A549 (cell line): Measurements from ENCODE around the gene SH3RF3. TPM values are rescaled to one million over a fixed set of nuclear protein-coding genes. Genes with fewer than 3 reads are reported as not detected.

Source experiments
- ATAC-seq, 2 experiments: fragments of 200-7000 bp in 1 of 2; fragments of >200 bp in 1 of 2; cut with Nextera tagmentation in 1 of 2; cut with Tn5 transposase in 1 of 2; 3 replicates each; pipeline versions ENCODE4 v1.8.0 to v1.9.1; 2018 to 2020; ENCODE audit warnings: mild to moderate bottlenecking in 1 of 2, moderate library complexity in 1 of 2
- CTCF ChIA-PET: fragments of 300-600 bp; sonication (Branson Sonifier 250); formaldehyde crosslinking; extraction: SDS; loops from one replicate; lab custom pipeline; 2021; ENCODE audit warnings: antibody characterized with exemption, inconsistent platforms; lab: Yijun Ruan, JAX
- POLR2A ChIA-PET: fragments of 350-600 bp; formaldehyde crosslinking; extraction: SDS; loops from one replicate; lab custom pipeline; 2021; ENCODE audit warnings: antibody characterized with exemption, inconsistent platforms; lab: Yijun Ruan, JAX
- DNase-seq, 2 experiments: peaks; one replicate each; pipeline versions ENCODE4 v3.0.0 to v3.0.0-alpha.2; 2011 to 2016; ENCODE audit warnings: low read depth in 1 of 2, low spot score in 1 of 2
- FAIRE-seq: peaks from 2 replicates; lab custom pipeline; 2011; peaks lifted over from hg19 to GRCh38; lab: Jason Lieb, UNC
- H3K27ac ChIP-seq, 2 experiments: fragments of >200 bp; sonication (Bioruptor Twin); formaldehyde crosslinking; 3 replicates each; pipeline ENCODE4 v1.5.1; 2016 to 2017
- H3K4me1 ChIP-seq: fragments of >200 bp; sonication (Bioruptor Twin); formaldehyde crosslinking; 3 replicates; pipeline ENCODE4 v1.6.1; 2016
- H3K4me2 ChIP-seq: fragments of >200 bp; sonication (Bioruptor Twin); formaldehyde crosslinking; 3 replicates; pipeline ENCODE4 v1.6.1; 2016
- H3K4me3 ChIP-seq: fragments of >200 bp; sonication (Bioruptor Twin); formaldehyde crosslinking; 3 replicates; pipeline ENCODE4 v1.5.1; 2016
- H3K9me3 ChIP-seq: fragments of >200 bp; sonication (Bioruptor Twin); formaldehyde crosslinking; 3 replicates; pipeline ENCODE4 v1.6.1; 2016
- CBX2 ChIP-seq: fragments of 200-600 bp; sonication (generic); IDR thresholded peaks from 2 replicates; pipeline ENCODE4 v1.6.1; 2016; ENCODE audit warnings: low read depth, mild to moderate bottlenecking, borderline replicate concordance
- CBX8 ChIP-seq: fragments of 200-600 bp; sonication (generic); IDR thresholded peaks from 2 replicates; pipeline ENCODE4 v1.6.1; 2016
- CHD2 ChIP-seq: fragments of 150-350 bp; IDR thresholded peaks from 2 replicates; pipeline ENCODE4 v1.6.1; 2014; ENCODE audit warnings: low read length; ENCODE audit not compliant: partially characterized antibody
- EHF ChIP-seq: fragments of 250-450 bp; sonication (Bioruptor Pico); IDR thresholded peaks from 2 replicates; pipeline ENCODE4 v1.5.0; 2020; ENCODE audit warnings: mild to moderate bottlenecking
- ESRRA ChIP-seq: fragments of 150-350 bp; IDR thresholded peaks from 2 replicates; pipeline ENCODE4 v1.6.1; 2014; ENCODE audit warnings: mild to moderate bottlenecking, low read length, borderline replicate concordance
- HOXB5 ChIP-seq: fragments of 250-450 bp; sonication (Bioruptor Pico); IDR thresholded peaks from 2 replicates; pipeline ENCODE4 v1.5.0; 2020; ENCODE audit warnings: mild to moderate bottlenecking, moderate library complexity
- JUNB ChIP-seq: fragments of >200 bp; sonication (Bioruptor Twin); formaldehyde crosslinking; IDR thresholded peaks from 2 replicates; pipeline ENCODE4 v1.6.1; 2016
- MAZ ChIP-seq: fragments of 150-350 bp; IDR thresholded peaks from 2 replicates; pipeline ENCODE4 v1.6.1; 2014; ENCODE audit warnings: antibody characterized with exemption, low read depth, low read length, borderline replicate concordance
- NFE2L2 ChIP-seq: fragments of 150-350 bp; conservative IDR thresholded peaks from 2 replicates; pipeline ENCODE4 v1.6.1; 2014; ENCODE audit warnings: low read length
- POLR2AphosphoS2 ChIP-seq: conservative IDR thresholded peaks from 2 replicates; pipeline ENCODE4 v1.6.1; 2012; ENCODE audit warnings: low read length, improper control_type of control experiment, inconsistent platforms
- RARB ChIP-seq: fragments of 250-450 bp; sonication (Bioruptor Pico); IDR thresholded peaks from 2 replicates; pipeline ENCODE4 v1.8.0; 2021; ENCODE audit warnings: mild to moderate bottlenecking, moderate library complexity
- TP53 ChIP-seq: fragments of 250-450 bp; sonication (Bioruptor Pico); IDR thresholded peaks from 2 replicates; pipeline ENCODE4 v1.5.0; 2021; ENCODE audit warnings: mild to moderate bottlenecking, moderate library complexity
- ZFP36 ChIP-seq: fragments of 450-650 bp; IDR thresholded peaks from 2 replicates; pipeline ENCODE4 v1.6.1; 2014; ENCODE audit warnings: borderline replicate concordance; ENCODE audit not compliant: partially characterized antibody
- ZNF302 ChIP-seq: fragments of 250-450 bp; sonication (Bioruptor Pico); IDR thresholded peaks from 2 replicates; pipeline ENCODE4 v1.9.0; 2021; ENCODE audit warnings: inconsistent platforms, mild to moderate bottlenecking, moderate library complexity
- ZSCAN20 ChIP-seq: fragments of 250-450 bp; sonication (Bioruptor Pico); IDR thresholded peaks from 2 replicates; pipeline ENCODE4 v1.8.0; 2022; ENCODE audit warnings: mild to moderate bottlenecking, moderate library complexity
- WGBS: methylation state at CpG from one replicate; pipeline ENCODE4 v1.1.6; 2017; ENCODE audit errors: missing lambda C conversion rate; 5-methylcytosine and 5-hydroxymethylcytosine counted together
- polyA plus RNA-seq, 4 experiments: library from polyadenylated mRNA; depleted of rRNA in 3 of 4; stranded (reverse); fragments of >200 nt; fragmentation: RNase III in 1 of 4; extraction: RNeasy Plus Mini Kit Qiagen cat#74134 plus additional on column Dnase treatment in 1 of 4; gene quantifications; 2 replicates in 3 of 4; 3 replicates in 1 of 4; pipeline ENCODE4 v1.2.3, GENCODE V29; 2011 to 2017
- TF ChIP-seq, protein P1 (sequence below): fragments of >200 bp; sonication (Bioruptor Twin); formaldehyde crosslinking; IDR thresholded peaks from 3 replicates; pipeline ENCODE4 v1.5.1; 2016
- TF ChIP-seq, protein P2 (sequence below): fragments of 150-350 bp; IDR thresholded peaks from 2 replicates; pipeline ENCODE4 v1.6.1; 2014; ENCODE audit warnings: low read depth, mild to moderate bottlenecking, low read length
- TF ChIP-seq, protein P3 (sequence below): IDR thresholded peaks from 2 replicates; pipeline ENCODE4 v1.6.1; 2012; ENCODE audit warnings: low read depth, borderline replicate concordance
- TF ChIP-seq, protein P4 (sequence below): fragments of 250-450 bp; sonication (Bioruptor Pico); IDR thresholded peaks from 2 replicates; pipeline ENCODE4 v1.5.0; 2020; ENCODE audit warnings: low read depth, mild to moderate bottlenecking, moderate library complexity
- TF ChIP-seq, protein P5 (sequence below): IDR thresholded peaks from 2 replicates; pipeline ENCODE4 v1.6.1; 2012
- TF ChIP-seq, protein P6 (sequence below): IDR thresholded peaks from 2 replicates; pipeline ENCODE4 v1.6.1; 2012

SH3RF3 gene
- polyA plus RNA-seq, 2 of the 4 experiments (the other 2 are of a cell fraction): 0.04 to 0.21 TPM

DNA sequence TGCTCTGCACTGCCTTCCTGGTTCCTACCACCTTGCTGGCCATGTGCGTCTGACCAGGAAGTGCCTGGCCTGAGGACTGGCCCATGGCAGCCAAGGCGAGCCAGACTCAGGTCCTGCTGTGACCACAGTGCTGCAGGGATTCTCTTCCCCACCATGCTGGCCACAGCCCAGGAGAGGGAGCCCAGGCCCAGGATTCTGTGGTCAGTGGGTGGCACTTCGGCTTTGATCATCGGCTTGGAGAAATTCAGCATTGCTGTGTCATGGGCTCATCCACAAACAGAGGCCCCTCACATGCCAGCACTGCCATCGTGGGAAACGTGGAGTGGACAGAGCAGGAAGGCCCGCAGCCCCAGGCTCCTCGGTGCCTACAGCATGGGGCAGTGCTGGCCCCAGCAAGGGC lies 273.2 kb downstream of the SH3RF3 start:
- no peak overlapping the region for H3K27ac ChIP-seq
- POLR2A ChIA-PET: no interaction called here
- H3K9me3 ChIP-seq: no peaks in the 10 kb centered on the region
- ATAC-seq (peak in 1 of 2 experiments; percentile 33; a peak in 2 of 6 replicates), FAIRE-seq (no peak), DNase-seq (no peak)
- no peaks in the 10 kb centered on the region for H3K4me1 ChIP-seq
- CTCF ChIA-PET: interaction anchor here (2.0 kb wide), 1 partner anchor 9 kb away, joined by 5 read pairs; no protein-coding TSS in a partner anchor
- H3K4me2 ChIP-seq: no peak overlapping the region
- H3K4me3 ChIP-seq: no peak overlapping the region
- WGBS: 49% methylated on average over 4 of the region's 8 CpGs
- TF ChIP-seq, protein P1, sequence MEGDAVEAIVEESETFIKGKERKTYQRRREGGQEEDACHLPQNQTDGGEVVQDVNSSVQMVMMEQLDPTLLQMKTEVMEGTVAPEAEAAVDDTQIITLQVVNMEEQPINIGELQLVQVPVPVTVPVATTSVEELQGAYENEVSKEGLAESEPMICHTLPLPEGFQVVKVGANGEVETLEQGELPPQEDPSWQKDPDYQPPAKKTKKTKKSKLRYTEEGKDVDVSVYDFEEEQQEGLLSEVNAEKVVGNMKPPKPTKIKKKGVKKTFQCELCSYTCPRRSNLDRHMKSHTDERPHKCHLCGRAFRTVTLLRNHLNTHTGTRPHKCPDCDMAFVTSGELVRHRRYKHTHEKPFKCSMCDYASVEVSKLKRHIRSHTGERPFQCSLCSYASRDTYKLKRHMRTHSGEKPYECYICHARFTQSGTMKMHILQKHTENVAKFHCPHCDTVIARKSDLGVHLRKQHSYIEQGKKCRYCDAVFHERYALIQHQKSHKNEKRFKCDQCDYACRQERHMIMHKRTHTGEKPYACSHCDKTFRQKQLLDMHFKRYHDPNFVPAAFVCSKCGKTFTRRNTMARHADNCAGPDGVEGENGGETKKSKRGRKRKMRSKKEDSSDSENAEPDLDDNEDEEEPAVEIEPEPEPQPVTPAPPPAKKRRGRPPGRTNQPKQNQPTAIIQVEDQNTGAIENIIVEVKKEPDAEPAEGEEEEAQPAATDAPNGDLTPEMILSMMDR: no peak
- TF ChIP-seq ESRRA: no peak
- TF ChIP-seq JUNB: no peak
- TF ChIP-seq POLR2AphosphoS2: no peak
- TF ChIP-seq NFE2L2: no peak
- TF ChIP-seq CBX2: no peak
- no peak for TF ChIP-seq HOXB5
- TF ChIP-seq MAZ: no peak
- no peak for TF ChIP-seq ZNF302 (CRISPR knock-in tag)
- no peak for TF ChIP-seq TP53 (CRISPR knock-in tag)
- TF ChIP-seq, protein P2, sequence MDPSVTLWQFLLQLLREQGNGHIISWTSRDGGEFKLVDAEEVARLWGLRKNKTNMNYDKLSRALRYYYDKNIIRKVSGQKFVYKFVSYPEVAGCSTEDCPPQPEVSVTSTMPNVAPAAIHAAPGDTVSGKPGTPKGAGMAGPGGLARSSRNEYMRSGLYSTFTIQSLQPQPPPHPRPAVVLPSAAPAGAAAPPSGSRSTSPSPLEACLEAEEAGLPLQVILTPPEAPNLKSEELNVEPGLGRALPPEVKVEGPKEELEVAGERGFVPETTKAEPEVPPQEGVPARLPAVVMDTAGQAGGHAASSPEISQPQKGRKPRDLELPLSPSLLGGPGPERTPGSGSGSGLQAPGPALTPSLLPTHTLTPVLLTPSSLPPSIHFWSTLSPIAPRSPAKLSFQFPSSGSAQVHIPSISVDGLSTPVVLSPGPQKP: no peak
- no peak for TF ChIP-seq EHF (CRISPR knock-in tag)
- no peak for TF ChIP-seq CBX8
- no peak for TF ChIP-seq CHD2

DNA sequence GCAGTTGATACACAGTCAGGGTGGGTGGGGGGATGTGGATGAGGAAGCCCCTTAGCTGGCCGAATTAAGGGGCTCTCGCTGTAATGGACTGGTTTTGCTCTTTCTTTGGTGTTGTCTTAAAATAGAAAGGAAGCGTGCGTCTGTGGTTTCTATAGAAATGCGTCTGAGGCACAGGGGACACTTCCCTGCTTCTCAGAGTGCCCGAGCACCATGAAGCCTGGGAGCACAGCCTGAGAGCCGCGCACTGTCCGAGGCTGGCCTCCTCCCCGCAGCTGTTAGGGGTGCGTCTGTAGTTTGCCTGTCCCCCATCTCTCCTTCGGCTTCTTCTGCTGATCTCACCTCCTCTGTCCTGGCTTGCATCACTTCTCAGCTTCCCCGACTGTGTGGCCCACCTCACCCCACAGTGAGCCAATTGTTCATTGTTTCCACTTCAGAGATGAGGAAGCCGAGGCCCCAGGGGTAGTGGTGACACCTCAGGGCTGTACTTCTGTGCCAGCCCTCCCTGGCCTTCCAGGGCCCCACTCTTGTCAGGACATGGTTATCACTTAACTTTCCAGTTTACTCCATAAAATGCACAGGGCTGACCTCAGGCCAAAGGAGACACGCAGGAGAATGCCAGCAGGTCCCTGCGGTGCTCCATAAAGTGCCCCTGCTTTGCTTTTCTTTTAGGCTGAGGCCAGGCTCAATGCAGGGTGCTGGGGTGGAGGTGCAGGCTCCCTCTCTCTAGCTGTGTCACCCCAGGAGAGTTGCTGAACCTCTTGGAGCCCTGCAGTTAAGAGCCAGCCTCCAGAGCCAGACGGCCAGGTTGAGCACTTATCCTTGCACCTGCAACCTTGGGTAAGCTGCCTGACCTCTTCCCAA lies 274.2 kb downstream of the SH3RF3 start:
- CTCF ChIA-PET: interaction anchor here (0.6 to 1.0 kb wide), 2 partner anchors 8 to 273 kb away, joined by 3 read pairs; no protein-coding TSS in a partner anchor
- H3K4me3 ChIP-seq: no peak overlapping the region
- H3K4me2 ChIP-seq: no peak overlapping the region
- ATAC-seq (no peak), FAIRE-seq (no peak), DNase-seq (no peak)
- H3K4me1 ChIP-seq: no peaks in the 10 kb centered on the region
- TF ChIP-seq, protein P3, sequence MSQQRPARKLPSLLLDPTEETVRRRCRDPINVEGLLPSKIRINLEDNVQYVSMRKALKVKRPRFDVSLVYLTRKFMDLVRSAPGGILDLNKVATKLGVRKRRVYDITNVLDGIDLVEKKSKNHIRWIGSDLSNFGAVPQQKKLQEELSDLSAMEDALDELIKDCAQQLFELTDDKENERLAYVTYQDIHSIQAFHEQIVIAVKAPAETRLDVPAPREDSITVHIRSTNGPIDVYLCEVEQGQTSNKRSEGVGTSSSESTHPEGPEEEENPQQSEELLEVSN: no peak
- POLR2A ChIA-PET: no interaction called here
- 60% methylated on average over 16 of the region's 17 CpGs for WGBS
- H3K27ac ChIP-seq: no peak overlapping the region
- H3K9me3 ChIP-seq: no peaks in the 10 kb centered on the region

DNA sequence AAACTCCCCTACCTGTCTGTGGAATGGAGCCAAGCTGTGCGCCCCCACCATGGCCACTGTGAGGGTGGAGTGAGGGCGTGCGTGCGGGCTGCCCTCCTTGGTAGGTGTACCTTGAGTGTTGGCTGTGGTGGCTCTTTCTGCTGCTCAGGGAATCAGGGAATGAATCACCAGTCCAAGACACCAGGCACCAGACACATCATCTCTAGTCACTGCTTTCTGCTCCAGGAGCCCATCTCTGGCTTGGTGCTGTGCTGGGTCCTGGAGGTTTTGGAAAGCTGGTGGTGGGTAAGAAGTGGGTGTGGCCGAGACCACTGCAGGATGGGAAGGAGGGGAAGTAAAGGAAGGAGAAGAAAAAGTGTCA lies 274.8 kb downstream of the SH3RF3 start:
- ATAC-seq (0 out of 6 replicates have a peak, but pooled peaks of 1 of the 2 experiments have one; percentile 15), DNase-seq (no peak), FAIRE-seq (no peak)
- POLR2A ChIA-PET: no interaction called here
- Histone ChIP-seq H3K27ac (no peak overlapping the region), H3K4me1 (no peaks in the 10 kb centered on the region), H3K4me2 (no peak overlapping the region), H3K4me3 (no peak overlapping the region), H3K9me3 (no peaks in the 10 kb centered on the region)
- 30% methylated on average over 2 of the region's 5 CpGs for WGBS
- CTCF ChIA-PET: interaction anchor here (0.6 to 1.0 kb wide), 2 partner anchors 9 to 272 kb away, joined by 3 read pairs; no protein-coding TSS in a partner anchor
- no peak for TF ChIP-seq ZSCAN20 (CRISPR knock-in tag)
- TF ChIP-seq, protein P4, sequence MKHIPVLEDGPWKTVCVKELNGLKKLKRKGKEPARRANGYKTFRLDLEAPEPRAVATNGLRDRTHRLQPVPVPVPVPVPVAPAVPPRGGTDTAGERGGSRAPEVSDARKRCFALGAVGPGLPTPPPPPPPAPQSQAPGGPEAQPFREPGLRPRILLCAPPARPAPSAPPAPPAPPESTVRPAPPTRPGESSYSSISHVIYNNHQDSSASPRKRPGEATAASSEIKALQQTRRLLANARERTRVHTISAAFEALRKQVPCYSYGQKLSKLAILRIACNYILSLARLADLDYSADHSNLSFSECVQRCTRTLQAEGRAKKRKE: no peak
- TF ChIP-seq, protein P5, sequence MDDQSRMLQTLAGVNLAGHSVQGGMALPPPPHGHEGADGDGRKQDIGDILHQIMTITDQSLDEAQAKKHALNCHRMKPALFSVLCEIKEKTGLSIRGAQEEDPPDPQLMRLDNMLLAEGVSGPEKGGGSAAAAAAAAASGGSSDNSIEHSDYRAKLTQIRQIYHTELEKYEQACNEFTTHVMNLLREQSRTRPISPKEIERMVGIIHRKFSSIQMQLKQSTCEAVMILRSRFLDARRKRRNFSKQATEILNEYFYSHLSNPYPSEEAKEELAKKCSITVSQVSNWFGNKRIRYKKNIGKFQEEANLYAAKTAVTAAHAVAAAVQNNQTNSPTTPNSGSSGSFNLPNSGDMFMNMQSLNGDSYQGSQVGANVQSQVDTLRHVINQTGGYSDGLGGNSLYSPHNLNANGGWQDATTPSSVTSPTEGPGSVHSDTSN: no peak
- TF ChIP-seq, protein P6, sequence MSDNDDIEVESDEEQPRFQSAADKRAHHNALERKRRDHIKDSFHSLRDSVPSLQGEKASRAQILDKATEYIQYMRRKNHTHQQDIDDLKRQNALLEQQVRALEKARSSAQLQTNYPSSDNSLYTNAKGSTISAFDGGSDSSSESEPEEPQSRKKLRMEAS: no peak
- no peak for TF ChIP-seq RARB (CRISPR knock-in tag)
- no peak for TF ChIP-seq ZFP36
